Memory B cell (primary cell): ENCODE measurements around the gene CDX1.

Experiments used
- ATAC-seq: fragments of 150-1000 bp; cut with Tn5 transposase; 2 replicates; pipeline ENCODE4 v1.10.0; 2021; ENCODE audit warnings: low read depth, mild to moderate bottlenecking, moderate library complexity
- DNase-seq, 2 donors: peaks; one replicate each; pipeline ENCODE4 v3.0.0; 2022; ENCODE audit warnings: low spot score in 2 of 2
- H3K27ac Mint-ChIP-seq: one replicate; pipeline ENCODE4 v1.8.0; 2022; ENCODE audit warnings: mild to moderate bottlenecking, moderate library complexity, mixed read lengths
- H3K27me3 Mint-ChIP-seq: one replicate; pipeline ENCODE4 v1.8.0; 2022; ENCODE audit warnings: mixed read lengths
- H3K36me3 Mint-ChIP-seq: one replicate; pipeline ENCODE4 v1.8.0; 2022; ENCODE audit warnings: mild to moderate bottlenecking, mixed read lengths
- H3K4me1 Mint-ChIP-seq: one replicate; pipeline ENCODE4 v1.8.0; 2022; ENCODE audit warnings: mixed read lengths
- H3K4me3 Mint-ChIP-seq: one replicate; pipeline ENCODE4 v1.8.0; 2022; ENCODE audit warnings: mild to moderate bottlenecking, moderate library complexity, mixed read lengths
- H3K9me3 Mint-ChIP-seq: one replicate; pipeline ENCODE4 v1.8.0; 2022; ENCODE audit warnings: mixed read lengths

The CDX1 gene

DNA sequence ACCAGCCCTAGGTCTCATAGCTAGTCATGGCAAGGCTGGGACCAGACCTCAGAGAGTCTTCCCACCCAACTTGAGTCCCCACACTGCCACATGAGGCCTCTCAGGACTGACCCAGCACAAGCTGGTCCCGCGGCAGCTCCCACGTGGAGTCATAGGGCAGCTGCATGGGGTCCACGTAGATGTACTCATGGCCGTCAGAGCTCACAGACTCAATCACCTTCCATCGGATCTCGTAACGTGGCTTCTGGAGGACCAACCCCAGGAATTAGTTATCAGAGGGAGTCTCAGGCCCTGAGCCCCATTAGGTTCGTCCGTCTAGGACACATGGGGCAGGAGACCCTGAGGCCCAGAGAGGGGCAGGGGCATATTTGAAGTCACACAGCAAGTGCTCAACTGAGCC lies 41.2 kb upstream of the CDX1 start:
- ATAC-seq (no peak), DNase-seq (no peak)
- Mint-ChIP-seq H3K36me3 (no peaks in the 10 kb centered on the region), H3K27ac (no peak overlapping the region), H3K4me3 (no peak overlapping the region), H3K4me1 (peaks cover 7% of the 10 kb centered on the region), H3K9me3 (no peaks in the 10 kb centered on the region), H3K27me3 (peaks cover 2% of the 10 kb centered on the region)

DNA sequence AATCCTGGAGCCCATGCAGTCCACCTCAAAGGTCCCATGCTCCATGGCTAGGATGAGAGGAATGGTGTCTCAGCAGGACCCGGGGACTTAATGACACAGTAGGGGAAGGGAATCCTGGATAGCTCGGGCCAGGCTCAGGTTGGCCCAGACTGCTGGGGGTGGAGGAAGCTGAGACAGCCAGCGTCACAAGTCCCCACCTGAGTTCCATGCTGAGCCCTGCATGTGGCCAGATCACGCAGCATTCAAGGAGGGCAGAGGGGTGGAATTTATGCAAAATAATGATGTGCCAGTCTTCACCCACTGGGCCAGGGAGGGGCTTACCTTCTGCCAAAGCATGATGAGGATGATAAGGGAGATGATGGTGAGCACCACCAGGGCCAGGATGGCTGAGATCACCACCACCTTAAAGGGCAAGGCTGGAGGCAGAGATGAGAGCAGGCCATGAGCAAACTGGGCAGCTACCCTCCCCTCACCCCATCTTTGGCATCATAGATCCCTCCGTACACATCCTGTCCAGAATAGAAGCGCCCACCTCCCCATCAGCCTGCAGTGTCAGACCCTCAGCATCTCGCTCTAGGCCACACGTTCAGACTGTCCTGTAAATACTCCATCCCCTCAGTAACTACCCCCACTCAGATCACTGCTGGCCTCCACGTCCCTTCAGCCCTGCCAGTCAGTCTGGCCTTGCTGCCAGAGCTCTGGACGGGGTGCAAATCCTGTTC lies 40.2 kb upstream of the CDX1 start:
- Mint-ChIP-seq H3K27me3 (peaks cover 2% of the 10 kb centered on the region), H3K9me3 (no peaks in the 10 kb centered on the region), H3K27ac (no peak overlapping the region), H3K36me3 (no peaks in the 10 kb centered on the region), H3K4me1 (peaks cover 10% of the 10 kb centered on the region), H3K4me3 (no peak overlapping the region)
- ATAC-seq: no peak
- no peak for DNase-seq

DNA sequence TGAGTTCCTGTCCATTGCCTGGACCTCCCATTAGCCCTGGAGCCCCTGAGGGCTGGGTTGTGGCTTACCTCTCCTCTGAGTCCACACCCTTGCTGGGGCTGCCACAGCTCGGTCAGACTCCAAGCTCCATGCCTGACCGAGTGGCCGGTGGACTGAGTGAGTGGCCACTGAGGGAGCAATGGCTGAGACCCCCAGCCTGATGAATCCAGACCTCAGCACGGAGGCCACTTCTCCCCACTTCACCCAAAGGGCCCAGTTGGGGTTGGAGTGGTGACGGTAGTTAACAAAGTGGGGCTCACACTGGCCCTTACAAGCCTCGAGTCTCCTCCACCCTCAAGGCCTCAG lies 39.7 kb upstream of the CDX1 start:
- no peaks in the 10 kb centered on the region for H3K9me3 Mint-ChIP-seq
- no peak for DNase-seq
- no peak overlapping the region for H3K27ac Mint-ChIP-seq
- H3K27me3 Mint-ChIP-seq: peaks cover 2% of the 10 kb centered on the region
- ATAC-seq: no peak
- no peak overlapping the region for H3K4me3 Mint-ChIP-seq
- no peaks in the 10 kb centered on the region for H3K36me3 Mint-ChIP-seq
- peaks cover 11% of the 10 kb centered on the region for H3K4me1 Mint-ChIP-seq

DNA sequence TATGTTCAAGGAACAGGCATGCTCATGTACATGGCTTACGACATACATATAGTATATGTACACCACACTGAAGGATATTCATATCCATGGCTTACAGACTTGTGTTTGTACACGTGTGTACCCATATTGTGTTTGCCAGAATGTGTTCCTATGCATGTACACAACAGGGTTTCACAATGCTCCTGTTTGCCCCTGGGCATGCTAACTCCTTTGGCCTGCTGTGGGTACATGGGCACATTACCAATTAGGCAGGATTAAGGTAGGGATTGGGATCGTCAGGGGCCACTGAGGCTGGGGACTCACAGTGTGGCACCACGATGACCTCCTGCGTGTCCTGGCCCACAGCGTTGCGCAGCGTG lies 37.1 kb upstream of the CDX1 start:
- peaks cover 9% of the 10 kb centered on the region for H3K4me1 Mint-ChIP-seq
- H3K27me3 Mint-ChIP-seq: peaks cover 2% of the 10 kb centered on the region
- ATAC-seq (no peak), DNase-seq (no peak)
- no peak overlapping the region for H3K4me3 Mint-ChIP-seq
- no peaks in the 10 kb centered on the region for H3K36me3 Mint-ChIP-seq
- no peaks in the 10 kb centered on the region for H3K9me3 Mint-ChIP-seq
- no peak overlapping the region for H3K27ac Mint-ChIP-seq

DNA sequence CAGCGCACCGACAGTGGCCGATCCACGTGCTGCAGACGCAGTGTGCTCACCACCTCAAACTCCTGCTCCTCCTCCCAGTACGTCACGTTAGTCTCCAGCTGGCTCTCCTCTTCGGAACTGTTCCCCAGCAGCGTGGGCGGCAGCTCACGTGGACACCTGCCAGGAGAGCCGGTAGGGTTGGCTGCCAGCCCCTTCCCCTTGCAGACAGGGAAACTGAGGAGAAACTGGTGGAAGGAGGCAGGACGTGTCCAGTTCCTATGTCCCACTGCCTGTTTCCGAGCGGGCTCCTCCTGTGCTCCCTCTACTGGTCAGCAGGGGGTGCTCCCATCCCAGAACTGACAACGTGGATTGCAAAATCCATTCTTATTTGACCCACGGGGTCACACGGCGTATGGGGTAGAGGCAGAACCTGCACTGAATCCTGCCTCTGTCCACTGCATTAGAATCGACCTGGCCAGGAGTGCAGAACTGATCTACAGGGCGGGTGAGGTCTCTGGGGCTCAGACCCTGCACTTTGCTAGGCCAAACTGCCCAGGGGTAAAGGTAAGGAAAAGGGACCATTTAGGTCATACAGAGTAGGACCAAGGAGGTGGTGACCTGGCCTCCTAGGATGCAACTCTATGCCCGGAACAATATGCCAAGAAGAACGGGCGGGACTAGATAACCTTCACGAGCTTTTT lies 36.6 kb upstream of the CDX1 start:
- Mint-ChIP-seq H3K27ac (no peak overlapping the region), H3K4me1 (peaks cover 9% of the 10 kb centered on the region), H3K36me3 (no peaks in the 10 kb centered on the region), H3K27me3 (peaks cover 2% of the 10 kb centered on the region), H3K9me3 (no peaks in the 10 kb centered on the region), H3K4me3 (no peak overlapping the region)
- DNase-seq (peak; percentile 31 to 46), ATAC-seq (peak; percentile 62)

DNA sequence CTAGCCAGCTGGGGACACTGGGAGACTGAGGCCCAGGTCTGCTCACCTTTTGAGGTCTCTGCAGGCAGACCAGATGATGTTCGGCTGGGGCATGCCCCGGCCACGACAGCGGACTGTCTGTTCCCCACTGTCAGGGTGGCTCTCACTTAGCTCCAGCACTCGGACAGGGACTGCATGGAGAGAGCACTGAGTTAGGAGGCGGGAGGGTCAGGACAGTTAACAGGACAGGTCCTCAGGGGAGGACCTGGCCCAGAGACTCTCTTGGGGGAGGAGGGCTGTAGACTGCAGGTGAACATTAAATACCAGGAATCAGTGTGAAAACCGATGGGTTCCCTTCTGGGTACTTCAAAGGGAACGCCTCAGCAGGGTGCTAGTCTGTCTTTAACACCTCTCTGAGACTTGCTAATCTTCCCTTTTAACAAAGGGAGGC lies 36.1 kb upstream of the CDX1 start:
- no peaks in the 10 kb centered on the region for H3K9me3 Mint-ChIP-seq
- no peak overlapping the region for H3K4me3 Mint-ChIP-seq
- no peak for ATAC-seq
- peaks cover 9% of the 10 kb centered on the region for H3K4me1 Mint-ChIP-seq
- H3K27me3 Mint-ChIP-seq: peaks cover 4% of the 10 kb centered on the region
- H3K27ac Mint-ChIP-seq: no peak overlapping the region
- no peak for DNase-seq
- H3K36me3 Mint-ChIP-seq: no peaks in the 10 kb centered on the region

DNA sequence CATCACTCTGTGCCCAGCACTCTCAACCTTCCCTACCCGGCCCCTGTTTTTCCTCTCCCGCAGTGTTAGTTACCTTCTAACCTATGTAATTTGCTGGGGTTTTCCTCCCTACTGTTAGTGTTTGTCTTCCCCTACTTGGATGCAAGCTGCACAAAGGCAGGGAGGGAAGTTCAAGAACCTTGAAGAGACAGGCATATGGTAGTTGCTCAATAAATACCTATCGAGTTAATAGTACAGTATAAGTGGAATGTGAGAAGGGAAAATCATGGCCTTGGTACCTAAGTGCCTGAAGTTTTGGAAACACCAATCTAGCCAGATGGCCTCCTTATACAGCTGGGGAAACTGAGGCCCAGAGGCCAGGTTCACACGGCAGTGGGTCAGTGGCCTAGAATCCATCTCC lies 35.1 kb upstream of the CDX1 start:
- Mint-ChIP-seq H3K9me3 (no peaks in the 10 kb centered on the region), H3K4me3 (no peak overlapping the region), H3K4me1 (peaks cover 9% of the 10 kb centered on the region), H3K27me3 (peaks cover 4% of the 10 kb centered on the region), H3K36me3 (no peaks in the 10 kb centered on the region), H3K27ac (no peak overlapping the region)
- DNase-seq (no peak), ATAC-seq (no peak)

DNA sequence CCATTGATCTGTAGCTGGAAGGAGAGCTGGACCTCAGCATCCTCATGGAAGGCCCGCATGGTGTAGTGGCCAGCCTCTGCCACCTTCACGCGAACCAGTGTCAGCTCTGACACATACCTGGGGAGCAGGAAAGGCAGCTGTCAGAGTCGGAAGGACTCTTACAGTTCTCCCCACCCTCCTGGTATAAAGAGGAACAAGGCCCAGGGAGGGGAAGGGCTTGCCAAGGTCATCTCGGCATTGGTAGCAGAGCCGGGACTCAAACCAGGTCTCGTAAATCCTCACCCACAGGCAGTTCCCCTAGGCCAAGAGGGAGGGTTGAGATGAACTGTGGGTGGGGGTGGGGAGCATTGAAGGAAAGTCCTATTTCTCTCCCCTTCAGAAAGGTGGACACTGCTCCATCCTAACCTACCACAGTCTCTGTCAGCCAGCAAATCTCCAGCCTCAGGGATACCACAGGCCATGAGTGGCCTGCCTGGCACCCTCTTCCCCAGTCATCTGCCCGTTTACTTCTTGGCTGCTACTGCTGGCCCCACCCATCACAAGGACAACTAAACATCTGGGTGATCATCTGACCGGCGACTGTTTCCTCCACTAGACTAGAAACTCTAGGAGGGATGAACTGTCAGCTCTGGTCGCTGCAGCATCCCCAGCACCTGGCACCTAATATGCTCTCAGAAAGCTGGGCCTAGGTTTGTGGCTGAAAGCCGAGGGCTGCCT lies 34.4 kb upstream of the CDX1 start:
- Mint-ChIP-seq H3K27ac (no peak overlapping the region), H3K4me3 (no peak overlapping the region), H3K36me3 (no peaks in the 10 kb centered on the region), H3K4me1 (peaks cover 9% of the 10 kb centered on the region), H3K27me3 (peaks cover 4% of the 10 kb centered on the region), H3K9me3 (no peaks in the 10 kb centered on the region)
- no peak for ATAC-seq
- no peak for DNase-seq

DNA sequence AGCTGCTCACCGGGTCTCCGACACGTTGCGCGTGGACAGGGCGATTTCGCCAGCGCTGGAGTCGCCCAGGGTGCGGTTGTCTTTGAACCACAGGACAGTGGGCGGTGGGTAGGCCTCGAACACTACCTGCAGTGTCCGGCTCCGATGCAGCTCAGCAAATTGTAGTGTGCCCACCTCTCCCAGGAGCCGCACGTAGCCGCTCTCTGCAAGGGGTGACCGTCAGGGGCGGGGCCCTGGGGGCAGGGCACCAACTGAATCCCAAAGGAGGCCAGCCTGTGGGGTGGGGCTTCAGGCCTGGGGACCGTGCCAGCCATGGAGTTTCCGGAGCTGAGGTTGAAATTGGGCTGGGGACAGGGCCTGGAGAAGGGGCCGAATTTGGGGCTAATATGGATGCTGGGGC lies 33.8 kb upstream of the CDX1 start:
- DNase-seq (no peak), ATAC-seq (no peak)
- H3K4me1 Mint-ChIP-seq: peaks cover 9% of the 10 kb centered on the region
- no peaks in the 10 kb centered on the region for H3K36me3 Mint-ChIP-seq
- no peaks in the 10 kb centered on the region for H3K9me3 Mint-ChIP-seq
- H3K27me3 Mint-ChIP-seq: peaks cover 4% of the 10 kb centered on the region
- no peak overlapping the region for H3K4me3 Mint-ChIP-seq
- no peak overlapping the region for H3K27ac Mint-ChIP-seq

DNA sequence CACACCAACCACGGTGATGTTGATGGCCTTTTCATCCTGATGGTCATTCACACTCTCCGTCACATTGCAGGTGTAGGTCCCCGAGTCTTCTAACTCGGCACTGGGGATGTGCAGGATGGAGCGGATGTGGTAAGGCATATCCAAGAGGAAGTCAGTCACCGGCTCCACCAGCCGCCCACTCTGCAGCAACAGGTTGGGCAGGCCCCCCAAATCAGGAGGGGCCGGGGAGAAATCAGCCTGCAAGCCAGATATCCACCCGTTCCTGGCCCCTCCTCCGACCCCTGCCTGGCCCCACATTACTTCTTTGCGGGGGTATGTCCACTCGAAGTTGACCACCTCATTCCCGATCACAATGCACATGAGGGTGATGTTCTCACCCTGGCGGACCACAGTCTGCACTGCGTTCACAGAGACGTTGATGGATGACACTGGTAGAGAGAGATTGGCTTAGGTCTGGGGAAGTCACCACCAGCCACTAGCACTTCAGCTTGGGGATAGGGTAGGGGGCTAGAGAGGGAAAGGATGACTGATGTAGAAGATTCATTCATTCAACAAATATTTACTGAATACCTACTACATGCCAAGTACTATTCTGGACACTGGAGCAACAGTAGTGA lies 32.9 kb upstream of the CDX1 start:
- ATAC-seq (no peak), DNase-seq (no peak)
- Mint-ChIP-seq H3K27ac (no peak overlapping the region), H3K4me1 (peaks cover 9% of the 10 kb centered on the region), H3K4me3 (no peak overlapping the region), H3K27me3 (peaks cover 7% of the 10 kb centered on the region), H3K9me3 (no peaks in the 10 kb centered on the region), H3K36me3 (no peaks in the 10 kb centered on the region)

DNA sequence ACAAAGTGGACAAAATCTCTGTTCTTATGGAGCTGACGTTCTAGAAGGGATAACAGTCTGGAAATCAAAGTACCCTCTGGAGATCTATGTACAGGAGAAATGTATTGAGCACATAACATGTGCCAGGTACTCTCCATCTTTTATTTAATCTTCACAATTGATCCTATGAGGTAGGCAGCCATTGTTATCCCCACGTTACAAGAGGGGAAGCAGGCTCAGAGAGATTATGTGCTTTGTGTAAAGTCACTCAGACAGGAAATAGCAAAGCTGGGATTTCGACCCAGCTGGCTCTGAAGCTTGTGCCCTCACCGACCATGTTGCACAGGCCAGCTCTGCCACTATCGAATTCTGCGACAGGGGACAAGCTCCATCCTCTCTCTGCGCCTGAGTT lies 32.4 kb upstream of the CDX1 start:
- no peak overlapping the region for H3K27ac Mint-ChIP-seq
- H3K27me3 Mint-ChIP-seq: peaks cover 7% of the 10 kb centered on the region
- DNase-seq: no peak
- H3K36me3 Mint-ChIP-seq: no peaks in the 10 kb centered on the region
- H3K4me3 Mint-ChIP-seq: no peak overlapping the region
- H3K9me3 Mint-ChIP-seq: no peaks in the 10 kb centered on the region
- peaks cover 9% of the 10 kb centered on the region for H3K4me1 Mint-ChIP-seq
- ATAC-seq: no peak

DNA sequence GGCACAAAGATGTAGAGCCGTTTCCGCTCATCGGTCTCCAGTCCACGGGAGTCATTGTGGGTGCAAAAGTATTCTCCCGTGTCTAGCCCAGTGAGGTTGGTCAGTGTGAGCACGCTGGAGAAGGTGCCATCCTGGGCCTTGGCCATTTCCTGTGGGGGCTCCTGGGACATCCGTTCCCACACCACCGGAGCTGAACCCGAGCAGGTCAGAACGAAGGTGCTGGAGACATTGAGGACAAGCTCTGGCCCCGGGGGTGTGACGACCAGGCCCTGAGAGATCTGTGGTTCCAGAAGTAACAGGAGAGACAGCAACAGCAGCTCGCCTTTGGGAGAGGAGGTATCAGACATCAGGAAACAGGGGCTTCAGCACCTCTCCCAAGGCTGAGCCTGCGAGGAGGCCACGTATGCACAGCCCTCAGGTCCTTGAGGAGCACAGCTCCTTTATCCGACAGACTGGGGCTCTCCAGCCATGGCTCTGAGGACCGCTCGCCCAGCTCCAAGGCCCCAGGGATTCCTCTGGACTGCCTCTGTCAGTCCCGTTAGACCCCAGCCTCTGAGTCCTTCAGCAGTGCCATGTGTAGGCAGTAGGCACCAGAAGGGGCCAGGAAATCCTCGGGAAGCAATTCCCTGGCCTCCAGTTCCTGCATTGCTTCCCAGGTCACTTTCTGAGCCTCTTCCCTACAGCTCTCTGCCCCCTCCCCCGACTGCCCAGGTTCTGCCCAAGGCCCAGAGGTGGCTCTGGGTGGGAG lies 30.8 kb upstream of the CDX1 start:
- Mint-ChIP-seq H3K4me3 (no peak overlapping the region), H3K36me3 (no peaks in the 10 kb centered on the region), H3K9me3 (no peaks in the 10 kb centered on the region), H3K4me1 (peaks cover 4% of the 10 kb centered on the region), H3K27ac (no peak overlapping the region), H3K27me3 (peaks cover 7% of the 10 kb centered on the region)
- ATAC-seq (no peak), DNase-seq (no peak)

DNA sequence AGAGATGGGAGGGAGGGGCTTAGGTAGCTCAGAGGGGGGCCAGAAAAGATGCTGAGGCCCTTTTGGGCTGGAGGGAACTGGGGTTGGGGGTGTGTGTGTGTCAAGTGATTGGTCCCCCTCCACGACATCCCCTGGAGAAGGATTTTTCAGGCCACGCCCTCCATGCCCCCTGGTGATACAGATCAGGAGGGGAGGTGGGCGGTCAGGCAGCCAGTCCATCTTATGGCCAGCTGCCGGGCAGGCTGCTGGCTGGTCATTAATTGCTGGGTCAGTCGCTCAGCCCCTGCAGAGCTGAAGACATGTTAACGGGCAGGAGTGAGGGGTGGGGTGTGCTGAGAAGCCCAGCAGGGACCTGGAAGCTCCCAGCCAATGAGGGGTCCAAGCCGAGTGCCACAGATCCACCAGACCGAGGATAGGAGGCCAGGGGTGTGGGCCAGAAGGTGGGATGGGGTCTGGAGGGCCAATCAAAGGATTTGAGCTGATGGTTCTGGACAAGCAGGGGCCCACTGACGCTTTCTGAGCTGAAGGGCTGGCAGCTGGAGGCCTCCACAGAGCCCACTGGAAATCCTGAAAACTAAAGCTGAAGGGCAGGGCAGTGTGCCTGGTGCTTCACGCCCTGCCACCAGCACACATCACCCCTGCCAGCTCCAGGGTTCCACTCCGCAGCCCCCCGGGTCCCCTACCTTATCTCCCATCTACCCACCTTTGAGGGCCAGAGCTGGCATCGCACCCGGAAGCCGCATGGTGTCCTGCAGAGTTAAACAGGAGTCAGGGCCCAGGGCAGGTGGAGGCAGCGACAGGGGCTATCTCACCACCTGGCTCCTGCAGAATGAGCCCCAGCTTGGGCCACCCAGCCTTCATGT lies 30.0 kb upstream of the CDX1 start:
- DNase-seq (no peak), ATAC-seq (no peak)
- H3K9me3 Mint-ChIP-seq: no peaks in the 10 kb centered on the region
- H3K27me3 Mint-ChIP-seq: peaks cover 7% of the 10 kb centered on the region
- H3K4me3 Mint-ChIP-seq: no peak overlapping the region
- no peaks in the 10 kb centered on the region for H3K36me3 Mint-ChIP-seq
- no peak overlapping the region for H3K27ac Mint-ChIP-seq
- H3K4me1 Mint-ChIP-seq: peaks cover 2% of the 10 kb centered on the region
